SJSA1 (cell line): Measurements from ENCODE around the gene ONECUT3. TPM values are rescaled to one million over a fixed set of nuclear protein-coding genes. Genes with fewer than 3 reads are reported as not detected.

ENCODE experiments used
- DNase-seq, 2 experiments: peaks; one replicate each; pipeline ENCODE4 v3.0.0-alpha.2; 2015 to 2020; ENCODE audit warnings: low spot score in 2 of 2, low read depth in 1 of 2
- H3K27ac ChIP-seq: fragments of 250-450 bp; sonication (Bioruptor Pico); 2 replicates; pipeline ENCODE4 v1.5.1; 2020; ENCODE audit warnings: mild to moderate bottlenecking, moderate library complexity
- H3K27me3 ChIP-seq: fragments of 250-450 bp; sonication (Bioruptor Pico); replicated peaks from 2 replicates; pipeline ENCODE4 v1.5.1; 2020; ENCODE audit warnings: mild to moderate bottlenecking, moderate library complexity
- H3K36me3 ChIP-seq: fragments of 250-450 bp; sonication (Bioruptor Pico); 2 replicates; pipeline ENCODE4 v1.5.1; 2020; ENCODE audit warnings: mild to moderate bottlenecking
- H3K4me1 ChIP-seq: fragments of 250-450 bp; sonication (Bioruptor Pico); replicated peaks from 2 replicates; pipeline ENCODE4 v1.6.1; 2021; ENCODE audit warnings: mild to moderate bottlenecking
- H3K4me3 ChIP-seq: fragments of 250-450 bp; sonication (Bioruptor Pico); 2 replicates; pipeline ENCODE4 v1.5.1; 2020; ENCODE audit warnings: mild to moderate bottlenecking
- H3K9me3 ChIP-seq: fragments of 250-450 bp; sonication (Bioruptor Pico); replicated peaks from 2 replicates; pipeline ENCODE4 v1.5.1; 2020; ENCODE audit warnings: mild to moderate bottlenecking
- total RNA-seq: library from RNA; depleted of rRNA; stranded (reverse); fragments of >200 nt; shearing (Covaris generic); gene quantifications from 2 replicates; pipeline ENCODE4 v1.2.3, GENCODE V29; 2014

The ONECUT3 gene
- total RNA-seq, 1 experiment from 2014 or later = not detected

DNA sequence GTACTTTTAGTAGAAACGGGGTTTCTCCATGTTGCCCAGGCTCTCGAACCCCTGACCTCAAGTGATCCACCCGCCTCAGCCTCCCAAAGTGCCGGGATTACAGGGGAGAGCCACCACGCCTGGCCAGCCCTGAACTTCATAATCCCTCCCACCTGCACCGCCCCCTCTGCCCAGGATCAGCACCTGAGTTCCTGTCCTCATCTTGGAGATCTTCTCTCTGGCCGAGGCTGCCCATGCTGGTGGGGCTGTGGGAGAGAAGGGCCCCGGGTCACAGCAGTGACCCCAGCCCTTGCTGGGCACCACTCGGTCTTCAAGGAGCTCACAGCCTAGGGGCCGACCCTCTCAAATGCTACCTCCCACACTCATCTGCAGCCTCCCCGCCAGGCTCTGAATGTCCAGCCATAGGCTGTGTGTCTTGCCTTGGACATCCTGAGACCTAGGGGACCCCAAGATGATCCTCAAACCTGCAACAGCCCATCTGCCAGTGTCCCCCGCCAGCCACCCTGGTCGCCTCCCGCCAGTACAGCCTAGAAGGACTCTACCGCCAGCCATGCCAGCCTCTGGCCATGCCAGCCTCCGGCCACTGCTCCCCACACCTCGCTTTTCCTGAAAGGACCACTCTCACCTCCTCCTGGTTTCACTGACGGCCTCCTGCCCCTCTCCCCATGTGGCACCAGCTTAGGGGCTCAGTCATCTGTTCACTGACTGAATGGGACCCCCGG, 57.3 kb downstream of the ONECUT3 start:
- no peak for DNase-seq
- H3K4me3 ChIP-seq = peak overlapping the region; percentile 58; the same call in 1 of the 2 replicates
- no peak overlapping the region for H3K27ac ChIP-seq
- H3K4me1 ChIP-seq = peaks cover 21% of the 10 kb centered on the region
- H3K9me3 ChIP-seq = no peaks in the 10 kb centered on the region
- no peaks in the 10 kb centered on the region for H3K27me3 ChIP-seq
- H3K36me3 ChIP-seq = peaks cover 13% of the 10 kb centered on the region

DNA sequence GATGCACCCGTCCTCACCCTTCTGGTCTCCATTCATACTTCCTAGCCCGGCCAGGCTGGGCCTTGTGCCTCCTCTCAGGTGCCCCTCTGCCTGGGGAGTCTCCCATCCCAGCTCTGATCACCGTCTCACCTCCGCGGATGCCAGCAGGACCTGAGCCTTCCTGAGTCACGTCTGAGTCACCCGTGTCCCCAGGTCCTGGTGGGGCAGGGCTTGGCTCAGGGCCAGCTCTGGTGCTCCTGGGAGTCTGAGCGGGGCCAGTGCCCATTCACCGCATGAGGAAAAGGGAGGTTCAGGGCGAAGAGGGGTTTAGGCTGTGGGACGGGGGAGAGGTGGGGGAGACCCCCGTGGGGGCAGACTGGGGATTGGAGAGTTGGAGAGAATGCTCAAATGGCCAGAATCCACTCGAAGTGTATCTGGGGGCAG, 58.2 kb downstream of the ONECUT3 start:
- Histone ChIP-seq H3K36me3 (peaks cover 18% of the 10 kb centered on the region), H3K27me3 (no peaks in the 10 kb centered on the region), H3K4me1 (peaks cover 21% of the 10 kb centered on the region), H3K9me3 (no peaks in the 10 kb centered on the region), H3K27ac (peak overlapping the region; percentile 77), H3K4me3 (peak overlapping the region; percentile 58)
- DNase-seq = peak; percentile 62 to 88

DNA sequence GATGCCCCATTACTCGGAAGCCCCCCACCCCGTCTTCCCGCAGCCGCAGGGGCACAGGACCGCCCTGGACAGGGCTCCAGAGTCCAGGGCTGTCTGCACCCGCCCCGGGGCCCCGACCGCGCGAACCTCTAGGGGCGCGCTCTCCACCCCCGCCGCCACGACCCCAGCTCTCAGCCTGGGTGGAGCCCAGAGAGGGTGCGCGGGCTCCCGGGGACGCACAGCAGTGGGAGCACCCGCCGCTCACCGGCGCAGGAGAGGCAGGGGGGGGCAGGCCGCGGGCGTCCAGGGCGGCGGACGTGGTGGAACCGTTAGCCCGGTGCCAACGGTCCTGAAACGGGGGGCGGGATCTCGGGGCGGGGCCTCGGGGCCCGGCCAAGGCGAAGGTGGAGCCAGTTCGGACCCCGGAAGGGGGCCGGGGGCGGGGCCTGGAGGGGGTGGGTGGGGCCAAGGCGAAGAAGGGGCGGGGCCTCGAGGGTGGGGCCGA, 58.7 kb downstream of the ONECUT3 start, which contains the start of gene ATP8B3:
ATP8B3 (minus strand) TSS at position 335 of the 484 bp plus-strand sequence. CDS start 540 bp downstream, outside the sequence.
- DNase-seq = peak in 1 of 2 experiments; percentile 62
- peaks cover 21% of the 10 kb centered on the region for H3K4me1 ChIP-seq
- peak within 1 kb of the TSS; percentile 58 for H3K4me3 ChIP-seq
- H3K9me3 ChIP-seq = no peaks in the 10 kb centered on the region
- no peaks in the 10 kb centered on the region for H3K27me3 ChIP-seq
- peak within 1 kb of the TSS; percentile 77 for H3K27ac ChIP-seq
- peaks cover 22% of the 10 kb centered on the region for H3K36me3 ChIP-seq

DNA sequence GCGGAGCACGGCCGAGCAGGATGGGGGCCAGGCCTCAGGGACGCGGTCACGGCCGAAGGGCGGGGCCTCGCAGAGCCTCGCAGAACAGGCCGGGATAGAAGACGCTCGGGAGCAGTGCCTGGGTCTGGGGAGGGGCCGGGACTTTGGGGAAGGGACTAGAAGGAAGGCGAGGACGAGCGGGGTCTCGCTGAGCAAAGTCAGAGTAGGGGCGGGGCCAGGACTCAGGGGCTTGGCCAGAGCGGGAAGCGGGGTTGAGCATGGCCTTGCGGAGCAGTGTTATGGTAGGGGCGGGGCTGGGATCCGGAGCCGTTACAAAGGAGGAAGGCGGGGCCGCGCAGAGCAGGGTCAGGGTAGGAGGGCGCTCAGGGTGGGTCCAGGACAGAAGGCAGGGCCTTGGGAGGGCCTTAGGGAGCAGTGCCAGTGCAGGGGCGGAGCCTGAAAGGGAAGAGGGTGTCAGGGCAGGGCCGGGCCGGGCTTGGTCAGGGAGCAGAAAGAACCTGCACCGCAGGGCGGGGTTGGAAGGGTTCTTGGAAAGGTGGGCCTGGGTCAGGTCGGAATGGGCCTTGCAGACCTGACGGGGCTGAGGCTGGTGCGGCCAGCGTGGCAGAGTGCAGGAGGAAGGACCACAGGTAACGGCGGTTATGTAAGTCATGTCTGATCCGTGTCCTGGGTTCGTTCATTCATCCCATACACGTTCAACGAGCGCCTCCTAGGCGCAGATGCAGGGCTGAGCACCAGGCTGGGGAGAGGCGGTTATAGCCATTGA, 59.3 kb downstream of the ONECUT3 start:
- Histone ChIP-seq H3K9me3 (no peaks in the 10 kb centered on the region), H3K27me3 (no peaks in the 10 kb centered on the region), H3K36me3 (peaks cover 29% of the 10 kb centered on the region), H3K4me1 (peaks cover 21% of the 10 kb centered on the region), H3K4me3 (peak overlapping the region; percentile 58), H3K27ac (peak overlapping the region; percentile 49)
- DNase-seq = peak; percentile 96 to 99

DNA sequence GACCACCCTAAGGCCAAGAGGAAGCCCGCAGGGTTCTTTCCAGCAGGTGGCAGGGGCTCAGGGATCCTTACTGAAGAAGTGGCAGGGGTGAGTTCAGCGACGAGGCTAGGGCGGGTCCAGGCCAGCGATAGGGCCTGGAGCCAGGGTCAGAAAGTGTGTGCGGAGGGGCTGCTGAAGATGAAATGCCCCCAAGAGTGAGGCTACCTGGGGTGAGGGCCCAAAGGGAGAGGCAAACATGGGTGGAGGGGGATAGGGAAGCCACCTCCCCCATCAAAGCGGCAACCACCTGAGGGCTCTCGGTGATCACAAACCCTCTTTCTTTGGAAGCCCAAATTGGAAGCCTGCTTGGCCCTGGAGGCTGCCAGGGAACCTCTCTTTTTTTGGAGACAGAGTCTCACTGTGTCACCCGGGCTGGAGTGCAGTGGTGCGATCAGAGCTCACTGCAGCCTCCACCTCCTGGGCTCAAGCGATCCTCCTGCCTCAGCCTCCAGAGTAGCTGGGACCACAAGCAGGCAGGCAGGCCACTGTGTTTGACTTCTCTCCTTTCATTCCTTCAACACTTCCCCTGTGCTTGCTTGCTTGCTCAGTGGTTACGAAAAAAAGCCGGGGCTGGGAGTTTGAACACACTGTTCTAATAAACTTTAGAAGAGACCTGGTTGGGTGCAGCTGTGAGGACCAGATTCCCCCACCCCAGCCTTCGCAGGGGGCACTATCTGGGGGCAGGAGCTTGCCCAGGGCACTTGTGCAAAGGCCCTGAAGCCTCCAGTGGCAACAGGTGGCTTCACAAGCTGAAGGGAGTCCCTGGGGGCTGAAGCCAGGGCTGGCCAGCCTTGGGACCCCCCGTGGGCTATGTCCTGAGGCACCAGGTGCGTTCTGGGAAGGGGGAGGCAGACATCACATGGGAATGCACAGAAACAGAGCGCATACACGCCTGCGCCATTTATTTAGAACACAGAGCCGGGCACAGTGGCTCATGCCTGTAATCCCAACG, 60.2 kb downstream of the ONECUT3 start:
- no peaks in the 10 kb centered on the region for H3K27me3 ChIP-seq
- H3K36me3 ChIP-seq = peaks cover 35% of the 10 kb centered on the region
- H3K27ac ChIP-seq = no peak overlapping the region
- DNase-seq = no peak
- H3K4me1 ChIP-seq = peaks cover 21% of the 10 kb centered on the region
- no peaks in the 10 kb centered on the region for H3K9me3 ChIP-seq
- H3K4me3 ChIP-seq = peak overlapping the region; percentile 58

DNA sequence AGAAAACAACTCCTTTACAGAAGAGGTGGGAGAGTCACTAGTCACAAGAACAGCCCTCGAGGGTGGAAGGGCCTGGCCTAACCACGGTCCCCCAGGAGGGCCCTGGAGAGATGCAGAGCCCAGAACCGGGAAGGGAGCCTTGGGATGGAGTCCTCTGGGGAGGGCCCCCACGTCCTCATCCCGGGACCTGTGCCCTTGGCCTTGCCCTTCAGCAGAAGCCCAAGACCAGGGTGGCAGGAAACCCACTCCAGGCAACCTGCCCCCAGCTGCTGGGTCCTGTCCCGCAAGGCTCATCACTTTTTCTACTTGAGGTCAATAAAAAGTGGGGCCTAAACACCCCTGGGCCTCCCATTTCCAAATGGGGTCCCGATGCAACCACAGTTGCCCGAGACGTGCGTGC, 61.1 kb downstream of the ONECUT3 start:
- Histone ChIP-seq H3K27me3 (no peaks in the 10 kb centered on the region), H3K4me1 (peaks cover 21% of the 10 kb centered on the region), H3K36me3 (peaks cover 42% of the 10 kb centered on the region), H3K4me3 (no peak overlapping the region), H3K27ac (no peak overlapping the region), H3K9me3 (no peaks in the 10 kb centered on the region)
- no peak for DNase-seq

DNA sequence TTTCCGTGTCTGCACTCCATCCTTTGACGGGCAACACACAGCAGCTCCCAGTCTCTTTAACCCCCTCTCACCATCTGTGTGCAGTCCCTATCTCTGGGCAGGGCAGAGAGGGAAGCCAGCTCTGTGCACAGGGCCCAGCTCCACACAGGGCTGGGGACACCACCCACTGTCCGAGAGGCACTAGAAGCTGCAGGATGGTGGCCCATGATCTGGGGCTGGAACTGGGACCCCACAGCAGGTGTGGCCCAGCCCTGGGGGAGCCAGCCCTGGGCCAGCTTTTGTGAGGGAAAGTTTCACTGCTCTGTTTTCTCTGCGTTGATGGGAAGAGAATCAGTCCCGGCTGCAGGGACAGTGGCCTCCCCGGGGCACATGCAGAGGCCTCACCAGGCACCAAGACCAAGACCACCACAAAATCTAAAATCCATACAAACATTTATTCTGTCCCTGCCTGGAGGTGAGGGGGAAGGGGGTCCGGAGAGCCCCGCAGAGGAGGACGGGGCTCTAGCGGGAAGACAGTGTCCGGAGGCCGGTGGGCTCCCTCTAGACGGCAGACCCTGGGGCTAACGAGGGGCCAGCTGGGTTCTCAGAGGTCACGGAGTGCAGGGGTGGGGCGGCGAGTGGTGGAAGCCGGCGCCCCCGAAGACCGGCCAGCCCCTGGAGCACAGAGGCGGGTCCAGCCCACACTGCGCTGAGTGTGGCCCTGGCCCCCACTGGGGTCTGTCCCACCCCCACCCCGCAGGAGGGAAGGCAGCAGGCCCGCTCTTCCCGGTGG, 61.7 kb downstream of the ONECUT3 start:
- Histone ChIP-seq H3K4me1 (peaks cover 21% of the 10 kb centered on the region), H3K27me3 (no peaks in the 10 kb centered on the region), H3K36me3 (peaks cover 49% of the 10 kb centered on the region), H3K27ac (no peak overlapping the region), H3K9me3 (no peaks in the 10 kb centered on the region), H3K4me3 (no peak overlapping the region)
- no peak for DNase-seq

DNA sequence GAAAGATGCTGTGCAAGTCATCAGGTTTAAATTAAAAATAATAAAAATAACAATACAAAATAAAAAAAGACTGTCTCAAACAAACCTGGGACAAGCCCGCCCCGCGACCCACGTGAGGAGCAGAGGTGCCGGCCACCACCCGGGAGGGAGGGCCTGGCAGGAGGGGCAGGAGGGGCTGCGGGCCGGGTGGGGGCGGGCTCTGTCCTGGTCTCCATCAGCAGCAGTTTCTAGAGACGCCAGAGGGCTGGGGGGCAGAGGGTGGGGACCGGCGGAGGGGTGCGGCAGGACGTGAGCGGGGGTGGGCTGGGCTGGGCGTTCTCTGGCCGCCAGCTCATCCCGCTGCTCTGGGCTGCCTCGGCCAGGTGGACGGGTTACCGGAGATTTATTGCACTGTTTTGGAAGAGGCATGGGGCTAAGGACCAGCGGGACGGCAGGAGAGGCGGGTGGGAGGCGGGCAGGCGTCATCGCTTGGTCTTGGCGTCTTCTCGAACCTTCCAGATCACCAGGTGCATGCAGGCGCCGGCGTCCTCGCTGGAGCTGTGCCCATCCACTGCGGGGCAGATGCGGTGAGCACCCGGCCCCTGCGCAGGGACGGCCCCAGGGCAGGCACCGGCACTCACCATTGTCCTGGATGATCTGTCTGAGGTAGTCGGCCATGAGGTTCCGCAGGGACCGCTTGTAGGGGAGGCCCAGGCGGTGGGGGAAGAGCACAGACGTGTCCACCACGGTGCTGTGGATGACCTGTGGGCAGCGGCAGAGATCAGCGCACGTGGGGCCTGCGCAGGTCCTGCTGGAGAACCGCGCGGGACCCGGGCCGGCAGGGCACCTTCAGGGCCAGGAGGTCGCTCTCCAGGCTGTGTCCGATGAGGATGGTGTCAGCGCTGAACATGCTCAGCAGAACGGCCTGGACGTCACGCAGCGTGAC, 62.6 kb downstream of the ONECUT3 start:
- Histone ChIP-seq H3K4me3 (no peak overlapping the region), H3K27ac (no peak overlapping the region), H3K27me3 (no peaks in the 10 kb centered on the region), H3K9me3 (no peaks in the 10 kb centered on the region), H3K4me1 (peaks cover 20% of the 10 kb centered on the region), H3K36me3 (peaks cover 56% of the 10 kb centered on the region)
- DNase-seq = no peak

DNA sequence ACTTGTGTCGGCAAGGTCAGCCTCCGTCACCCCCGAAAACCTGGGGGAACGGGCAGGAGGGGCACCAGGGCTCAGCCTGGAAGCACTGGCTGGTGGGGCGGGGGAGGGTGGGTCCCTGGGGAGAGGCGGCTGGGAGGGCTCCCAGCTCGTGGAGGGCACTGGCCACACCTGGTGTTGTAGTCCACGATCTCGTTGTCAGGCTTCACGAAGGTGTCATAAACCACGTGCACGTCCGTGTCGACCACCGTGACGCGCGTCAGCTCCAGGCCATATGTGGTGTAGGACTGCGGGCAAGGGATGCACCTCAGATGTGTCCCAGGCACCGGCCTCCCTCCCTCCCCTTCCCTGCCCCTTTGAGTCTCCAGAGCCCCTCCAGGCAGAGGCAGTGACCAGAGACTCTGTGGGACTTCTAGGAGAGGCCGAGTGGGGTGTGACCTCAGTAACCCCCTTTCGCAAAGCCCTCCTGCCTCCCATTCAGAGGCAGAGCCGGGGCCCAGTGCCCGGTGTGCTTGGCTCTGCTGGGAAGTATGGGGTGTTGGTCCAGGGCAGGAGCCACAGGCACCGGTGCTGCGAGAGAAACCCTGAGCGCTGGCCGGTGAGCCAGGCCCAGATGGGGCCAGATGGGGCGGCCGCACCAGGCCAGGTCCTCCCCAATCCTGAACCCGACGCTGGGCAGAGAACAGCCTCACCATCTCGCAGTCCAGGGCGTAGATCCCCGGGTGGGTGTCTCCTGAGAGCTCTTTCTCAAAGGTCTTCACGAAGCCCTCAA, 63.4 kb downstream of the ONECUT3 start:
- H3K4me1 ChIP-seq = peaks cover 11% of the 10 kb centered on the region
- no peaks in the 10 kb centered on the region for H3K27me3 ChIP-seq
- no peak overlapping the region for H3K4me3 ChIP-seq
- peaks cover 58% of the 10 kb centered on the region for H3K36me3 ChIP-seq
- DNase-seq = no peak
- no peaks in the 10 kb centered on the region for H3K9me3 ChIP-seq
- H3K27ac ChIP-seq = no peak overlapping the region

DNA sequence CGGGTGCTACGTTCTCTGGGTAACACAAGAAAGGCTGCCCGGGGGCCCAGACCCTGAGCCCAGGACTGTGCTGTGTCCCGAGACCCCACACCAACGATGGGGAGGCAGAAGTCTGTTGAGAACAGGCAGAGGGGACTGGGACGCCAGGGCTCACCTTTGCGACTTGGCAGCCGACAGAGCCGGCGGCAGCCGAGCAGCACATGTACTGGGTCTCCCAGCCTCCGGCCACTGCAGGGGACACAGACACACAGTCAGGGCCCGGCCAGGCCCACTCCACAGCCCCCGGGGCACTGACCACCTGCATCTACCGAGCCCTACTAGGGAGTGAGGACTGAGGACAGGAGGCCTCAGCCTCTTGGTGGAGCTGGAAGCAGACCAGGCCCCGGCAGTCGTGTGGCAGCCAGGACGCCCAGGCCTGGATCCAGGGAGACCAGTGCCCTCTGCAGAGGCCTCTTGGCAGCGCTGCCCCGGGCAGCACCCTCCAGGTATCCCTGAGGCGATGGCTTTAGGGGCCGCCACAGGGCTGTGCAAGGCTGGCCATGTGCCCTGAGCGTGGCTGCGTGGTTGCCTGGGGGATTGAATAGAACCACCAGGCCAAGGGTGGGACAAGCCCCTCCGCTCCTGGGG, 64.4 kb downstream of the ONECUT3 start:
- Histone ChIP-seq H3K27me3 (no peaks in the 10 kb centered on the region), H3K9me3 (no peaks in the 10 kb centered on the region), H3K27ac (no peak overlapping the region), H3K36me3 (peaks cover 68% of the 10 kb centered on the region), H3K4me3 (no peak overlapping the region), H3K4me1 (peaks cover 8% of the 10 kb centered on the region)
- no peak for DNase-seq

DNA sequence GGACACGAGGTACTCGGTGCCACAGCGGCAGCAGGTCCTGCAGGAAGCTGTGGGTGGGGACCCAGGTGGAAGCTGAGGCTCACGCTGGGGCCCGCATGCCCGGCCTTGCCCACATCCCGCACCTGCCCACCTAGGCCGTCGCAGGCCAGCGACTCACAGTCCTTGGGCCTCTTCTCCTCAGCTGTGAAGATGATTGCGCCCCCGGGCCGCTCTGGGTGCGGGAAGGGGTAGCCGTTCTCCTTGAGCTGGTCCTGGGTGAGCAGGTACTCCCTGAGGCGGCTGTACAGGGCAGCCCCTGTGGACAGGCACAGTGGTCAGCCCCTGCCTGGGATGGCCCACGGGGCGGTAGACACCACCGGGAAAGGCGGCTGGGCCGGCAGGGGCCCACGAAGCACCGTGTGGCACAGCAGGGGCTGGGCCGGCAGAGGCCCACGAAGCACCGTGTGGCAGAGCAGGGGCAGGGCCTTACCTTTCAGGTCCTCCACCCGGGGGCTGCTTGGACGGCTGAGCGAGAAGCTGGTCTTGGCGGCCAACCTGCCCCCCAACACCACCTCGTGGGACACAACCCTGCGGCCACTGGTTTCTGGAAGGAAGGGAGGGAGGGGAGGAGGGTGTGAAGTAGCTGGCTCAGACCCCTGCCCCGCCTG, 65.4 kb downstream of the ONECUT3 start:
- DNase-seq = no peak
- H3K4me1 ChIP-seq = no peaks in the 10 kb centered on the region
- H3K27ac ChIP-seq = no peak overlapping the region
- H3K4me3 ChIP-seq = no peak overlapping the region
- no peaks in the 10 kb centered on the region for H3K27me3 ChIP-seq
- H3K36me3 ChIP-seq = peaks cover 78% of the 10 kb centered on the region
- H3K9me3 ChIP-seq = no peaks in the 10 kb centered on the region
